SU-DHL-6 (cell line): ENCODE measurements around the gene HOMER2.
A peak's percentile ranks its signal among the peaks of the same experiment; 100 is the strongest.

Source experiments
- H2AFZ ChIP-seq: fragments of 200-600 bp; sonication (generic); 2 replicates; pipeline ENCODE4 v1.6.1; 2014; ENCODE audit warnings: low read depth, mild to moderate bottlenecking, moderate library complexity, mixed read lengths, antibody characterized with exemption, low read length; ENCODE audit not compliant: severe bottlenecking
- H3F3A ChIP-seq: fragments of 200-600 bp; shearing (Covaris generic); 2 replicates; pipeline ENCODE4 v1.6.0; 2016; ENCODE audit warnings: antibody characterized with exemption, mild to moderate bottlenecking; ENCODE audit not compliant: insufficient read depth
- H3K27ac ChIP-seq: fragments of 200-600 bp; sonication (generic); 2 replicates; pipeline ENCODE4 v1.5.1; 2016; ENCODE audit warnings: low read depth, mild to moderate bottlenecking, low read length, moderate library complexity, mixed read lengths
- H3K27me3 ChIP-seq: fragments of 200-600 bp; sonication (generic), shearing (Covaris generic); 2 replicates; pipeline ENCODE4 v1.6.0; 2014; ENCODE audit warnings: mild to moderate bottlenecking, low read length
- H3K36me3 ChIP-seq: fragments of 200-600 bp; sonication (generic); 2 replicates; pipeline ENCODE4 v1.6.1; 2014; ENCODE audit warnings: mild to moderate bottlenecking, low read length, mixed read lengths
- H3K4me2 ChIP-seq: fragments of 300-600, 200-600 bp; shearing (Covaris generic), sonication (generic); 2 replicates; pipeline ENCODE4 v1.6.0; 2014; ENCODE audit warnings: low read length, low read depth, mild to moderate bottlenecking; ENCODE audit not compliant: poor library complexity, severe bottlenecking
- H3K4me3 ChIP-seq: fragments of 200-600 bp; sonication (generic); 2 replicates; pipeline ENCODE4 v1.5.1; 2014; ENCODE audit warnings: antibody characterized with exemption, low read length, mild to moderate bottlenecking, mixed read lengths; ENCODE audit not compliant: insufficient read depth, poor library complexity, severe bottlenecking
- H3K79me2 ChIP-seq: fragments of 200-600 bp; sonication (generic); 2 replicates; pipeline ENCODE4 v1.6.1; 2014; ENCODE audit warnings: mild to moderate bottlenecking, low read length, moderate library complexity; ENCODE audit not compliant: insufficient read depth
- H3K9ac ChIP-seq: fragments of 200-600 bp; sonication (generic); 2 replicates; pipeline ENCODE4 v1.7.0; 2014; ENCODE audit warnings: mild to moderate bottlenecking, low read length
- H3K9me2 ChIP-seq: fragments of 200-600 bp; sonication (generic); replicated peaks from 2 replicates; pipeline ENCODE4 v1.6.1; 2014; ENCODE audit warnings: low read length; ENCODE audit not compliant: insufficient read depth
- H3K9me3 ChIP-seq: fragments of 200-600 bp; sonication (generic); 2 replicates; pipeline ENCODE4 v1.6.1; 2014; ENCODE audit warnings: low read length, mixed read lengths; ENCODE audit not compliant: insufficient read depth
- H4K20me1 ChIP-seq: fragments of 200-600 bp; sonication (generic); 2 replicates; pipeline ENCODE4 v1.6.1; 2014; ENCODE audit warnings: low read depth, mild to moderate bottlenecking, antibody characterized with exemption, low read length, moderate library complexity, mixed read lengths
- EZH2phosphoT487 ChIP-seq: fragments of 200-600 bp; sonication (generic), shearing (Covaris generic); conservative IDR thresholded peaks from 2 replicates; pipeline ENCODE4 v1.6.1; 2018; ENCODE audit warnings: mild to moderate bottlenecking, antibody characterized with exemption, low read length, moderate library complexity, mixed read lengths
- TF ChIP-seq, protein P1 (sequence below): fragments of 200-600 bp; sonication (generic); IDR thresholded peaks from one replicate; pipeline ENCODE4 v1.5.1; 2017; ENCODE audit warnings: antibody characterized with exemption, mild to moderate bottlenecking, low read length, moderate library complexity; ENCODE audit not compliant: insufficient read depth, poor library complexity, severe bottlenecking

The HOMER2 gene

DNA sequence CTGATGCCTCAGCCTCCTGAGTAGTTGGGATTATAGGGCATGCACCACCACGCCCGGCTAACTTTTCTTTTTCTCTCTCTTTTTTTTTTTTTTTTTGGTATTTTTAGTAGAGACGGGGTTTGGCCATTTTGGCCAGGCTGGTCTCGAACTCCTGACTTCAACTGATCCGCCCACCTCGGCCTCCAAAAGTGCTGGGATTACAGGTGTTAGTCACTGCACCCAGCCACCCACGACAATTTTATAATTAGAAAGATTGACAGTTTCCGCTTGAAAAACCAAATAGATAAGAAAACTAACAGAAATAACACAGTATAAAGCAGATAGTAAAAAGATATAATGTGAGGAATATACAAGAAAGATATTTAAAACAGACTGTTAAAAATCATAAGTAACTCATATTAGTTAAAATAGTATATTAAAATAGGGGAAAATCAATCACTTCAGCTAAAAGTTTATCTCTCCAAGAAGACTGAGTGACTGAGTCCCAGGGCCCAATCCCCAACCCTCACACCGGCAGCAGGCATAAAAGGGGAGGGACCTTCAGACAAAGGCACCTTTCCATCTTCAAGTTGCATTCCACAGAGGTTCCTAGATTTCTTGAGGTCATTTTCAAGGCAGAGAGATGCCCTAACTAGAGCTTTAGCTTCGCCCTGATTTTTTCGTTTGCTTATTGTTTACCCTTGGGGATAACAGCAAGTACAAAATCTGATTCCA, 144.4 kb downstream of the HOMER2 start:
- Histone ChIP-seq H3K79me2 (peaks cover 30% of the 10 kb centered on the region), H3K27me3 (no peaks in the 10 kb centered on the region), H2AFZ (peak overlapping the region; percentile 88), H3K36me3 (peaks cover 5% of the 10 kb centered on the region; the same call in 1 of the 2 replicates), H3K9ac (peak overlapping the region; percentile 88), H3F3A (peaks cover 43% of the 10 kb centered on the region), H4K20me1 (peaks cover 5% of the 10 kb centered on the region; the same call in 1 of the 2 replicates), H3K4me3 (peak overlapping the region; percentile 41), H3K27ac (peak overlapping the region; percentile 96), H3K9me3 (no peaks in the 10 kb centered on the region), H3K9me2 (no peaks in the 10 kb centered on the region), H3K4me2 (peak overlapping the region; percentile 85)
- no peak for TF ChIP-seq EZH2phosphoT487
- TF ChIP-seq, protein P1, sequence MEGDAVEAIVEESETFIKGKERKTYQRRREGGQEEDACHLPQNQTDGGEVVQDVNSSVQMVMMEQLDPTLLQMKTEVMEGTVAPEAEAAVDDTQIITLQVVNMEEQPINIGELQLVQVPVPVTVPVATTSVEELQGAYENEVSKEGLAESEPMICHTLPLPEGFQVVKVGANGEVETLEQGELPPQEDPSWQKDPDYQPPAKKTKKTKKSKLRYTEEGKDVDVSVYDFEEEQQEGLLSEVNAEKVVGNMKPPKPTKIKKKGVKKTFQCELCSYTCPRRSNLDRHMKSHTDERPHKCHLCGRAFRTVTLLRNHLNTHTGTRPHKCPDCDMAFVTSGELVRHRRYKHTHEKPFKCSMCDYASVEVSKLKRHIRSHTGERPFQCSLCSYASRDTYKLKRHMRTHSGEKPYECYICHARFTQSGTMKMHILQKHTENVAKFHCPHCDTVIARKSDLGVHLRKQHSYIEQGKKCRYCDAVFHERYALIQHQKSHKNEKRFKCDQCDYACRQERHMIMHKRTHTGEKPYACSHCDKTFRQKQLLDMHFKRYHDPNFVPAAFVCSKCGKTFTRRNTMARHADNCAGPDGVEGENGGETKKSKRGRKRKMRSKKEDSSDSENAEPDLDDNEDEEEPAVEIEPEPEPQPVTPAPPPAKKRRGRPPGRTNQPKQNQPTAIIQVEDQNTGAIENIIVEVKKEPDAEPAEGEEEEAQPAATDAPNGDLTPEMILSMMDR: no peak

DNA sequence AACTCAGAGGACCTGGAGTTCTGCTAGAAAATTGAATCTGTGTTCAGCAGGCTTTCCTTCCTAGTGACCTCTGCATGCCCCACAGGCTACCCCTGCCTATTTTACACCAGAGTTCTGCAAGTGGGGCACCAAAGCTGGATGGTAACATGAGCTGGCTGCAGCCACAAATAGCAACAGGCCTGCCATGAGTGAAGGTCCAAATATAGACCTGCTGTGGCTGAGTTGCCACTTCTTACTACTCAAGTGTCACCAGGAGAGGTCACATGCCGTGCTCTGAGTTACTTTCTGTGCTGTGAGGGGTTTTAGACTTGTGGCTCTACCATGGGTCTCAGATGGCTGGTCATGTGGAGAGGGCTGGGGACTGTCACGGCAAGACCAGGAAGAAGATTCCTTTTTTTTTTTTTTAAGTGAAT, 146.5 kb downstream of the HOMER2 start, which contains the start of gene FSD2:
Gene FSD2, minus strand, starts transcription at position 76 of the 413 bp plus-strand sequence. CDS start 18,679 bp downstream, outside the sequence.
- H3K79me2 ChIP-seq: peaks cover 9% of the 10 kb centered on the region
- H4K20me1 ChIP-seq: no peaks in the 10 kb centered on the region
- no peaks in the 10 kb centered on the region for H3K27me3 ChIP-seq
- H3K27ac ChIP-seq: peak within 1 kb of the TSS; percentile 96
- H3K4me3 ChIP-seq: peak within 1 kb of the TSS; percentile 33
- peak within 1 kb of the TSS; percentile 15 for H2AFZ ChIP-seq
- peaks cover 43% of the 10 kb centered on the region for H3F3A ChIP-seq
- H3K9me3 ChIP-seq: no peaks in the 10 kb centered on the region
- no peaks in the 10 kb centered on the region for H3K9me2 ChIP-seq
- TF ChIP-seq EZH2phosphoT487: no peak
- TF ChIP-seq, protein P1: no peak
- peak within 1 kb of the TSS; percentile 19 for H3K9ac ChIP-seq
- H3K4me2 ChIP-seq: peak within 1 kb of the TSS; percentile 85
- H3K36me3 ChIP-seq: no peaks in the 10 kb centered on the region

DNA sequence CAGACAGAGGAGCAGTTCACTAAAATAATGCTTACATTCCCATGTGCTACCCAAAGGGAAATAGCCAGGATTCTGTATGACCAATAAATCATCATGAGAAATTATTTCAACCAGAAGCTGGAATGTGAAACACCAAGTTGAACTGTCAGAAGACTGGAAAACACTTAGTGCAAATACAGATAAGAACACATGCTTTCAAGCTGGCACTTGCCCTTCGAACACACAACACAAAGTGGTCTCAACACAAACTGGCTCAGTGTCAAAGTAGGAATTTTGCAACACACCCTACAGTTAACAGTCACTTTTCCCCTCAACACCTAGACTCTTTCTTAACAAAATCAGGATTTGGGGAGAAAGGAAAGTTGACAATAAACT, 148.0 kb downstream of the HOMER2 start:
- no peaks in the 10 kb centered on the region for H4K20me1 ChIP-seq
- no peaks in the 10 kb centered on the region for H3K9me3 ChIP-seq
- H3K4me3 ChIP-seq: no peak overlapping the region
- no peaks in the 10 kb centered on the region for H3K79me2 ChIP-seq
- no peak overlapping the region for H3K27ac ChIP-seq
- H3K36me3 ChIP-seq: no peaks in the 10 kb centered on the region
- no peak overlapping the region for H3K4me2 ChIP-seq
- no peaks in the 10 kb centered on the region for H3K9me2 ChIP-seq
- no peak overlapping the region for H3K9ac ChIP-seq
- H3K27me3 ChIP-seq: no peaks in the 10 kb centered on the region
- peaks cover 42% of the 10 kb centered on the region for H3F3A ChIP-seq
- TF ChIP-seq, protein P1: no peak
- H2AFZ ChIP-seq: no peak overlapping the region
